K562 (cell line): ENCODE data around the gene TCF12. TPM values are rescaled to one million over a fixed set of nuclear protein-coding genes. Genes with fewer than 3 reads are reported as not detected.

ENCODE experiments used
- ADNP ChIP-seq: fragments of 200-800 bp; sonication (Bioruptor generic); IDR thresholded peaks from 2 replicates; pipeline ENCODE4 v1.6.1; 2016; ENCODE audit warnings: missing genetic modification characterization, missing compliant biosample characterization
- ATF6 ChIP-seq: sonication (generic); formaldehyde crosslinking; IDR thresholded peaks from 2 replicates; pipeline ENCODE4 v1.4.0; 2020; ENCODE audit warnings: mild to moderate bottlenecking, missing genetic modification reagents
- CLOCK ChIP-seq: fragments of 250-450 bp; sonication (Bioruptor Pico); IDR thresholded peaks from 2 replicates; pipeline ENCODE4 v1.4.0; 2020; ENCODE audit warnings: mild to moderate bottlenecking, moderate library complexity, borderline replicate concordance
- ETV1 ChIP-seq: fragments of 450-650 bp; conservative IDR thresholded peaks from 2 replicates; pipeline ENCODE4 v1.6.1; 2016; ENCODE audit warnings: missing genetic modification characterization, control low read depth, low read depth, missing compliant biosample characterization
- NFXL1 ChIP-seq: fragments of 450-650 bp; formaldehyde crosslinking; IDR thresholded peaks from 2 replicates; pipeline ENCODE4 v1.4.0; 2021; ENCODE audit warnings: mild to moderate bottlenecking
- NR2C2 ChIP-seq, 2 experiments: fragments of 200-800 bp in 1 of 2; sonication (Bioruptor generic) in 1 of 2; sonication (generic) in 1 of 2; formaldehyde crosslinking in 1 of 2; IDR thresholded peaks; 2 replicates each; pipeline versions ENCODE4 v1.6.1 to v1.8.0; 2016 to 2022; ENCODE audit warnings: mild to moderate bottlenecking in 1 of 2, missing compliant biosample characterization in 1 of 2, missing genetic modification characterization in 1 of 2, missing genetic modification reagents in 1 of 2
- RBM14 ChIP-seq: fragments of 200-400 bp; formaldehyde crosslinking; IDR thresholded peaks from 2 replicates; pipeline ENCODE4 v1.6.1; 2018; ENCODE audit warnings: low read depth, mild to moderate bottlenecking, low read length, moderate library complexity, borderline replicate concordance; ENCODE audit not compliant: insufficient read depth
- TBP ChIP-seq: optimal IDR thresholded peaks from 2 replicates; pipeline ENCODE3; 2011; ENCODE audit warnings: low read depth, low read length, improper control_type of control experiment
- TCF7L2 ChIP-seq: fragments of 150-350 bp; IDR thresholded peaks from 2 replicates; pipeline ENCODE4 v1.6.1; 2016; ENCODE audit warnings: low read depth, mild to moderate bottlenecking, low read length, moderate library complexity
- XRCC4 ChIP-seq: IDR thresholded peaks from one replicate; pipeline ENCODE4 v1.6.1; 2011; ENCODE audit not compliant: insufficient read depth, insufficient read length; ENCODE audit errors: extremely low read depth
- ZBTB1 ChIP-seq: sonication (generic); formaldehyde crosslinking; IDR thresholded peaks from 2 replicates; pipeline ENCODE4 v1.8.1; 2023; ENCODE audit warnings: missing genetic modification reagents, low read depth, mild to moderate bottlenecking, borderline replicate concordance
- ZNF165 ChIP-seq: fragments of 250-450 bp; sonication (Bioruptor Pico); IDR thresholded peaks from 2 replicates; pipeline ENCODE4 v1.4.0; 2020; ENCODE audit warnings: borderline replicate concordance
- ZNF785 ChIP-seq: fragments of 250-450 bp; sonication (Bioruptor Pico); IDR thresholded peaks from 2 replicates; pipeline ENCODE4 v1.4.0; 2020; ENCODE audit warnings: mild to moderate bottlenecking
- polyA plus RNA-seq, 8 experiments: library from polyadenylated mRNA; depleted of rRNA in 4 of 8; stranded (reverse) in 5 of 8; unstranded in 3 of 8; fragments of >200 nt; fragmentation: Nextera tagmentation in 2 of 8; fragmentation: Illumina TruSeq in 1 of 8; extraction: Ambion mirVana in 2 of 8; extraction: Trizol in 1 of 8; gene quantifications; 2 replicates each; pipeline versions ENCODE4 v1.2.1 to v1.2.3, GENCODE V29; 2011 to 2014; ENCODE audit warnings: inconsistent platforms in 1 of 8, missing spikeins in 1 of 8
- total RNA-seq, 7 experiments: library from RNA; depleted of rRNA in 6 of 7; stranded (reverse); fragments of >200 nt in 6 of 7; fragmentation: Illumina TruSeq in 2 of 7; extraction: Trizol in 2 of 7; gene quantifications; 2 replicates each; pipeline versions ENCODE4 v1.2.1 to v1.2.3, GENCODE V29; 2011 to 2021; ENCODE audit warnings: low replicate concordance in 1 of 7
- TF ChIP-seq, protein P1 (sequence below), 2 experiments: fragments of 450-650 bp; formaldehyde crosslinking in 1 of 2; IDR thresholded peaks; 2 replicates each; pipeline versions ENCODE4 v1.4.0 to v1.6.1; 2014 to 2020; ENCODE audit warnings: mild to moderate bottlenecking in 2 of 2, borderline replicate concordance in 1 of 2, low read depth in 1 of 2

Gene TCF12
- total and polyA plus RNA-seq, 9 of the 15 experiments (the other 6 are each of a cell fraction or from before 2014, with no cell fraction given), result 10.5 to 132 (median 52.9) TPM

DNA sequence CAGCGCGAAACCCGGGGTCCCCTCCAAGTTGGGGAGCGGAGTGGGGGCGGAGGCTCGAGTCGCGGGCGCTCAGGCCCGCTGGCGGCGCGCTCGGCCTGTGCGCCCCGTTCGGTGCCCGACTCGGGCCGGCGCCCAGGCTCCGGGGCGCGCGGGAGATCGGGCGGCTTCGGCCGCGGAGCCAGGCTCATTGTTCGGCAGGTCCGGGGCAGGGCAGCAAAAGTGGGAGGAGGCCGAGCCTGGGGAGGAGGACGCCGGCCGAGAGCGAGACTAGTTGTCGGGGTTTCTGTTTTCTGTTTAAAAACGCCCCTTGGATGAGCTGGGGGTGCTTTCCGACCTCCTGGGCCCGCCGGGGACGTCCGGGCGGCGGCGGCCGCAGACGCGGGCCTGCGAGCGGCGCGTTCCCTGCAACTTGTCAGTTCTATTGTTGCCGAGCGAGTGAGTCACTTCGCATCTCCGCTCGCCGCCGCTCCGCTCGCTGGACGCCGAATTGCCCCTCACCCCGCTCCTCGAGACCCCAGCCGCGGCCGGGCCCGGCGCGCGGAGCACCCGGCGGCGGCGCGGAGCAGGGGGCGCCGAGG lies 676 bp downstream of the TCF12 start (continued):
- TF ChIP-seq, protein P1, sequence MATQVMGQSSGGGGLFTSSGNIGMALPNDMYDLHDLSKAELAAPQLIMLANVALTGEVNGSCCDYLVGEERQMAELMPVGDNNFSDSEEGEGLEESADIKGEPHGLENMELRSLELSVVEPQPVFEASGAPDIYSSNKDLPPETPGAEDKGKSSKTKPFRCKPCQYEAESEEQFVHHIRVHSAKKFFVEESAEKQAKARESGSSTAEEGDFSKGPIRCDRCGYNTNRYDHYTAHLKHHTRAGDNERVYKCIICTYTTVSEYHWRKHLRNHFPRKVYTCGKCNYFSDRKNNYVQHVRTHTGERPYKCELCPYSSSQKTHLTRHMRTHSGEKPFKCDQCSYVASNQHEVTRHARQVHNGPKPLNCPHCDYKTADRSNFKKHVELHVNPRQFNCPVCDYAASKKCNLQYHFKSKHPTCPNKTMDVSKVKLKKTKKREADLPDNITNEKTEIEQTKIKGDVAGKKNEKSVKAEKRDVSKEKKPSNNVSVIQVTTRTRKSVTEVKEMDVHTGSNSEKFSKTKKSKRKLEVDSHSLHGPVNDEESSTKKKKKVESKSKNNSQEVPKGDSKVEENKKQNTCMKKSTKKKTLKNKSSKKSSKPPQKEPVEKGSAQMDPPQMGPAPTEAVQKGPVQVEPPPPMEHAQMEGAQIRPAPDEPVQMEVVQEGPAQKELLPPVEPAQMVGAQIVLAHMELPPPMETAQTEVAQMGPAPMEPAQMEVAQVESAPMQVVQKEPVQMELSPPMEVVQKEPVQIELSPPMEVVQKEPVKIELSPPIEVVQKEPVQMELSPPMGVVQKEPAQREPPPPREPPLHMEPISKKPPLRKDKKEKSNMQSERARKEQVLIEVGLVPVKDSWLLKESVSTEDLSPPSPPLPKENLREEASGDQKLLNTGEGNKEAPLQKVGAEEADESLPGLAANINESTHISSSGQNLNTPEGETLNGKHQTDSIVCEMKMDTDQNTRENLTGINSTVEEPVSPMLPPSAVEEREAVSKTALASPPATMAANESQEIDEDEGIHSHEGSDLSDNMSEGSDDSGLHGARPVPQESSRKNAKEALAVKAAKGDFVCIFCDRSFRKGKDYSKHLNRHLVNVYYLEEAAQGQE (IDR thresholded peaks at IDR 0.05; ENCODE audit: borderline replicate concordance), result no peak
- TF ChIP-seq, protein P1 (CRISPR knock-in tag; IDR thresholded peaks at IDR 0.05; ENCODE audit: low read depth), result no peak
- TF ChIP-seq ADNP (tag), result no peak
- no peak for TF ChIP-seq ZNF165
- no peak for TF ChIP-seq ETV1 (tag)
- TF ChIP-seq TBP, result peak; percentile 47
- TF ChIP-seq NFXL1 (CRISPR knock-in tag), result no peak
- no peak for TF ChIP-seq ATF6 (CRISPR knock-in tag)
- no peak for TF ChIP-seq RBM14
- no peak for TF ChIP-seq NR2C2 (CRISPR knock-in tag; IDR thresholded peaks at IDR 0.05)
- TF ChIP-seq NR2C2 (tag; IDR thresholded peaks at IDR 0.05), result peak; percentile 16; the same call in 1 of the 2 replicates
- no peak for TF ChIP-seq CLOCK (CRISPR knock-in tag)
- TF ChIP-seq TCF7L2, result no peak
- TF ChIP-seq ZBTB1 (CRISPR knock-in tag), result peak; percentile 43; the same call in 1 of the 2 replicates
- no peak for TF ChIP-seq XRCC4
- TF ChIP-seq ZNF785, result no peak
